ENCODE results near the gene IL22RA1.

- TF ChIP-seq, protein P1, sequence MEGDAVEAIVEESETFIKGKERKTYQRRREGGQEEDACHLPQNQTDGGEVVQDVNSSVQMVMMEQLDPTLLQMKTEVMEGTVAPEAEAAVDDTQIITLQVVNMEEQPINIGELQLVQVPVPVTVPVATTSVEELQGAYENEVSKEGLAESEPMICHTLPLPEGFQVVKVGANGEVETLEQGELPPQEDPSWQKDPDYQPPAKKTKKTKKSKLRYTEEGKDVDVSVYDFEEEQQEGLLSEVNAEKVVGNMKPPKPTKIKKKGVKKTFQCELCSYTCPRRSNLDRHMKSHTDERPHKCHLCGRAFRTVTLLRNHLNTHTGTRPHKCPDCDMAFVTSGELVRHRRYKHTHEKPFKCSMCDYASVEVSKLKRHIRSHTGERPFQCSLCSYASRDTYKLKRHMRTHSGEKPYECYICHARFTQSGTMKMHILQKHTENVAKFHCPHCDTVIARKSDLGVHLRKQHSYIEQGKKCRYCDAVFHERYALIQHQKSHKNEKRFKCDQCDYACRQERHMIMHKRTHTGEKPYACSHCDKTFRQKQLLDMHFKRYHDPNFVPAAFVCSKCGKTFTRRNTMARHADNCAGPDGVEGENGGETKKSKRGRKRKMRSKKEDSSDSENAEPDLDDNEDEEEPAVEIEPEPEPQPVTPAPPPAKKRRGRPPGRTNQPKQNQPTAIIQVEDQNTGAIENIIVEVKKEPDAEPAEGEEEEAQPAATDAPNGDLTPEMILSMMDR (conservative IDR thresholded peaks at IDR 0.05), result no peak
- TF ChIP-seq ZFX (IDR thresholded peaks at IDR 0.05), result no peak
Observed at GRCh38 chr1:24102961-24103360, 40.0 kb downstream of the IL22RA1 start.

Data from C4-2B (cell line).